ENCODE data around the gene RFX3. TPM values are rescaled to one million over a fixed set of nuclear protein-coding genes. Genes with fewer than 3 reads are reported as not detected.

The RFX3 gene
- total RNA-seq, 8 experiments from 2014 or later, result 2.1 to 37.1 (median 20.8) TPM

DNA sequence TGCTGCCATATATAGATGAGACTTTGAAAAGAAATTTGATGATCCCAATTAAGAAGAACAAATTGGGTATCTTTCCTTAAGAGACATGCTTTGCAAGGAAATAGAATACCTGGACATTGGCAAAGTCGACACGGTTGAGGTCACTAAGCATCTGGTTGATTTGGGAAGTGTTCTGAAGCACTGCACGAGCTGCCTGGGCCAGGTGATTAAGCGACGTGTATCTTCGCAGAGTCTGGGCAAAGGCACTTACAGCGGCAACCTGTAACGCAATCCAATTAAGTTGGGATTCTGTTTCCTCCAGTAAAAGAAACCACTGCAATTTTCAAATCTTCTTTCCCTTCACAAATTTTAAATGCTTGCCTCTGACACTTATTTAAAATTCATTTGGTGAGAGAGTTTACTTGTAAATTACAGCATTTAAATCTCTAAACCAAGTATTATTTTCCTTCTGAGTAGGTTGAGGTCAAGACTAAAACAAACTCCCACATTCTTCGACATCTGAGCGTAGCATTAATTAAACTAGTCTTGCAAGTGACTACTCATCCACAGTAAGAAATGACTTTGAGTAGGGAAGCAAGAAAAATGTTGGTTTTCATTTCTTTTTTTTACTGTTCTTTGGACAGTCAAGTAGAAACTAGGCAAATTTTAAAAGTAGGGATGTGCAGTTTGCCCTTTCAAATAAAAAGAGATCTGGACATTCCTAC lies 262.8 kb downstream of the RFX3 start:
- ATAC-seq (replicated peaks in 6 of 8), result no peak
- H3K4me1 ChIP-seq (replicated peaks in 1 of 2), result no peaks in the 10 kb centered on the region

DNA sequence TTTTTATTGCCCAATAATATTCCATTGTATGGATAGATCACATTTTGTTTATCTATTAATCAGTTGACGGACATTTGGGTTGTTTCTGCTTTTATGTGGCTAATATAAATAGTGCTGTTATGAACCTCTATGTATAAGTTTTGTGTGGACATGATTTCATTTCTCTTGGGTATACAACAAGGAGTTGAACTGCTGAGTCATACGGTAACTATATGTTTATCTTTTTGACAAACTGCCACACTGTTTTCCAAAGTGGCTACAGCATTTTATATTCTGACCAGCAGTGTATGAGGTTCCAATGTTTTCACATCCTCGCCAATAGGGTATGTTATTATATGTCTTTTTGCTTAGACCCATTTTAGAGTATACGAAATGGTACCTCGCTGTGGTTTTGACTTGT lies 264.3 kb downstream of the RFX3 start:
- in situ Hi-C loops (cut with MboI; ENCODE audit: low pct_unique_long_range_greater_than_20kb in 2 of 9, low sequenced_read_pairs in 9 of 9, unreplicated experiment in 9 of 9), result loop anchor here in 1 of 9 experiments (25.0 kb wide), 1 partner anchor 176 kb away; no protein-coding TSS in a partner anchor
- Histone ChIP-seq H3K4me3 (no peak overlapping the region), H3K27ac (no peak overlapping the region), H3K4me1 (replicated peaks in 1 of 2) (no peaks in the 10 kb centered on the region)
- ATAC-seq (replicated peaks in 6 of 8), result no peak
- 88 to 100% (median 98%) methylated on average over 1 to 5 of the region's 5 CpGs for WGBS, 10 experiments

More for the DNA sequence above, 262.8 kb downstream of the RFX3 start:
- Histone ChIP-seq H3K4me3 (no peak overlapping the region), H3K27ac (no peak overlapping the region)
- 42 to 98% (median 77%) methylated on average over 2 to 10 of the region's 10 CpGs; no CpG with 5 or more reads in 1 of the 10 experiments for WGBS, 10 experiments
- in situ Hi-C loops (cut with MboI; ENCODE audit: low pct_unique_long_range_greater_than_20kb in 2 of 9, low sequenced_read_pairs in 9 of 9, unreplicated experiment in 9 of 9), result loop anchor here in 1 of 9 experiments (25.0 kb wide), 1 partner anchor 174 kb away; no protein-coding TSS in a partner anchor

DNA sequence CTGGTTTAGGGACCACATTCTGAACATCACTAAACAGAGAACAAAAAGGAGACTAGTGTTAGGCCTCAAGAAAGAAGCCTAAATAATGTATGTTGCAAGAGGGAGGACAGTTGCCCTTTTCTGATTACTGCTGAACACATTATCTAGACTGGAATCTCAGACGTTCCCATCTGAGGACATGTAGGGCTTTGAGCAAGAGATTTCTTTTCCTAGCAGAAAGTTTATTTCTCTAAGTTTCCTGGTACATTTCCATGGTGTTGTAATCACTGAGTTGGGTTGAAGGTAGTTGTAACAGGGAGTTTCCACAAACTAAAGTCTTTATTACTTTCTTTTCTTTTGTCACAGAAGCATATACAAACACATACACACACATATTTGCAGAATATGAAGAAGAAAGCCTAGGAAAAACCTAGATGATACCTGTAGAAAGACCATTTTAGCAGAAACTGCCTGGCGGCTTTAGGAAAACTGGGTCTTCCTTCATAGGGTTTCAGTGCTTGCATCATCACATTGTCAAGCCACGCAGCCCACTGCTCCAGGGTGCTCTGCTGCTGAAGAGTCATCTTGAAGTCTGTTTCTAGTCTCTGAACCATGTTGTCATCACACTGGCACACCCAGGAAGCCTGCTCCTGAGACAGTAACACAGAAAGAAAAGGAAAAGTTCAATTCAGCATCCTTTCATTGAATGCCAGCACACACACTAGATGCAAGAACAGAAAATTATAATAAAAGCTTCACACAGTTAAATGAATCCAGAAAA lies 269.1 kb downstream of the RFX3 start:
- WGBS, 10 experiments, result 60 to 100% (median 90%) methylated on average over 1 to 3 of the region's 3 CpGs; no CpG with 5 or more reads in 1 of the 10 experiments
- in situ Hi-C loops (cut with MboI; ENCODE audit: low pct_unique_long_range_greater_than_20kb in 2 of 9, low sequenced_read_pairs in 9 of 9, unreplicated experiment in 9 of 9), result loop anchor here in 1 of 9 experiments (25.0 kb wide), 1 partner anchor 181 kb away; no protein-coding TSS in a partner anchor

DNA sequence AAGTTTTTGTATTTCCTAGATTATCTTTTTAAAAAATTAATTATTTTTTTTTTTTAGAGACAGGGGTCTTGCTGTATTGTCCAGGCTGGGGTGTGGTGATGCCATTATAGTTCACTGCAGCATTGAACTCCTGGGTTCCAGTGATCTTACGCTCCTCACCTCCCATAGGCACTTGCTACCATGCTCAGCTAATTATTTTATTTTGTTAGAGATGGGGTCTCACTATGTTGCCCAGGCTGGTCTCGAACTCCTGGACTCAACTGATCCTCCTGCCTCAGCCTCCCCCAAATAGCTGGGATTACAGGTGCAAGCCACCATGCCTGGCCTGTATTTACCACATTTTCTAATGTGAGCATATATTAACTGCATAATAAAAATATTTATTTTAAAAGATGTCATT lies 274.5 kb downstream of the RFX3 start:
- in situ Hi-C loops (cut with MboI; ENCODE audit: low pct_unique_long_range_greater_than_20kb in 2 of 9, low sequenced_read_pairs in 9 of 9, unreplicated experiment in 9 of 9), result loop anchor here in 1 of 9 experiments (25.0 kb wide), 1 partner anchor 186 kb away; no protein-coding TSS in a partner anchor
- 60 to 100% (median 95%) methylated on average over 1 to 2 of the region's 2 CpGs; no CpG with 5 or more reads in 2 of the 10 experiments for WGBS, 10 experiments
- Histone ChIP-seq H3K27ac (no peak overlapping the region), H3K4me1 (replicated peaks in 1 of 2) (peaks cover 0 to 3% of the 10 kb centered on the region in 2 donors), H3K4me3 (no peak overlapping the region)
- ATAC-seq (replicated peaks in 6 of 8), result no peak

More for the DNA sequence above, 269.1 kb downstream of the RFX3 start:
- H3K4me3 ChIP-seq, result no peak overlapping the region
- H3K4me1 ChIP-seq (replicated peaks in 1 of 2), result no peaks in the 10 kb centered on the region
- no peak overlapping the region for H3K27ac ChIP-seq
- no peak for ATAC-seq (replicated peaks in 6 of 8)

DNA sequence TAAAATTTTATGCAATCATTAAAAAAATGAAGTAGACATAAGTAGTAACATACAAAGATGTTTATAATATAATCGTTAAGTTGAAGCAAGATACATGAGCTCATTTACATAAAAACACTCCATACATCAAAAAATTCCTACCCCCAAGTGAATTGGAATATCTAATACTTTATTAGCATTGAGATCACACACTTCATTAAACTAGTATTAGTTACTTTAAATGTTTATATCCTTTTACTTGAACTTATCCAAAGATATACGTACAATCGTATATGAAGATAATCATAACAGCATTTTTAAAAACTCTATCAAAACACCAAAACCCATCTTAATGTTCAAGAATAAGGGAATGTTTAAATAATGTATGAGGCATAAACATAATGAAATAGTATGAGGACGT lies 275.1 kb downstream of the RFX3 start:
- in situ Hi-C loops (cut with MboI; ENCODE audit: low pct_unique_long_range_greater_than_20kb in 2 of 9, low sequenced_read_pairs in 9 of 9, unreplicated experiment in 9 of 9), result loop anchor here in 1 of 9 experiments (25.0 kb wide), 1 partner anchor 187 kb away; no protein-coding TSS in a partner anchor

DNA sequence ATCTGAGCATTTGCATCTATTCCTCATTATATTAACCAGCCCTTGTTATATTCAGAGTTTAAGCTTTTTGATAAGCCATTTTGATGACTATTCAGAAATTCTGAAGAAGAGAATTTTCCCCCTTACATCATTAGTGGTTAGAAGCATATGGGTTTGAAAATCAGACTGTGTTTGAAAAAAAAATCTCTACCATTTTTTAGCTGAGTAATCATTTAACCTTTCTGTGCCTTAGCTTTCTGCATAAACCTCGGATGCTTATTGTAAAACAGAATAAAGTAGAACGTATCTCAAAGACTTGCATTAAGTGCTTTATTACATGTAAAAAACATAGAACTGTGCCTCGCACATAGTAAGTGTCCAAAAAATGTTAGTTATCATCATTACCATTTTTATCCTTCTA lies 278.6 kb downstream of the RFX3 start:
- H3K4me3 ChIP-seq, result no peak overlapping the region
- WGBS, 10 experiments, result 76 to 100% (median 94%) methylated on average over 2 to 3 of the region's 3 CpGs; no CpG with 5 or more reads in 1 of the 10 experiments
- H3K27ac ChIP-seq, result no peak overlapping the region
- H3K4me1 ChIP-seq (replicated peaks in 1 of 2), result peaks cover 0 to 3% of the 10 kb centered on the region in 2 donors
- in situ Hi-C loops (cut with MboI; ENCODE audit: low pct_unique_long_range_greater_than_20kb in 2 of 9, low sequenced_read_pairs in 9 of 9, unreplicated experiment in 9 of 9), result loop anchor here in 1 of 9 experiments (25.0 kb wide), 1 partner anchor 190 kb away; no protein-coding TSS in a partner anchor
- no peak for ATAC-seq (replicated peaks in 6 of 8)

More for the DNA sequence above, 275.1 kb downstream of the RFX3 start:
- no peak for ATAC-seq (replicated peaks in 6 of 8)
- H3K27ac ChIP-seq, result no peak overlapping the region
- no peak overlapping the region for H3K4me3 ChIP-seq
- 74 to 98% (median 91%) methylated on average over 2 to 4 of the region's 4 CpGs for whole genome bisulfite sequencing, 10 experiments
- H3K4me1 ChIP-seq (replicated peaks in 1 of 2), result peaks cover 0 to 3% of the 10 kb centered on the region in 2 donors

DNA sequence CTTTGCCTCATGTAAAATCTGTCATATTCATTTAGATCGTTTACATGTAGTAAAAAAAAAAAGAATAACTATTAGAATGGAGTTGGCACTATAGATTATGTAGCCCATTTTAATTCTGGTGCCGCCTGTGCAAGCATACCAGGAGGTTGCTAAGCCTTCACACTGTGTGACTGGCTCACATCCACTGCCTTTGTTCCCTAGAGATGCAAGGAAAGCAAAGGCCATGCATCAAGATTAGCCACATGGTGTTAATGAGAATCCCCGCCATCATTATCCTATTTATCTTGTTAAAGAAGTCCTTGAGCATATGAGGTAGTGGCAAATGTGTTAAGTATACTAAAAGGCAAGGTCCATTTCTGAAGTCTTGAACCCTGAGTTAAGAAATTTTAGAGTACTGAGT lies 279.6 kb downstream of the RFX3 start:
- peak in 4 of 8 experiments; percentile 33 to 99 (median 58) for ATAC-seq (replicated peaks in 6 of 8)
- Histone ChIP-seq H3K4me1 (replicated peaks in 1 of 2) (peaks cover 0 to 6% of the 10 kb centered on the region in 2 donors), H3K27ac (no peak overlapping the region), H3K4me3 (no peak overlapping the region)
- 20 to 100% (median 83%) methylated on average over 1 to 3 of the region's 3 CpGs for WGBS, 10 experiments
- in situ Hi-C loops (cut with MboI; ENCODE audit: low pct_unique_long_range_greater_than_20kb in 2 of 9, low sequenced_read_pairs in 9 of 9, unreplicated experiment in 9 of 9), result loop anchor here in 1 of 9 experiments (25.0 kb wide), 1 partner anchor 191 kb away; no protein-coding TSS in a partner anchor

DNA sequence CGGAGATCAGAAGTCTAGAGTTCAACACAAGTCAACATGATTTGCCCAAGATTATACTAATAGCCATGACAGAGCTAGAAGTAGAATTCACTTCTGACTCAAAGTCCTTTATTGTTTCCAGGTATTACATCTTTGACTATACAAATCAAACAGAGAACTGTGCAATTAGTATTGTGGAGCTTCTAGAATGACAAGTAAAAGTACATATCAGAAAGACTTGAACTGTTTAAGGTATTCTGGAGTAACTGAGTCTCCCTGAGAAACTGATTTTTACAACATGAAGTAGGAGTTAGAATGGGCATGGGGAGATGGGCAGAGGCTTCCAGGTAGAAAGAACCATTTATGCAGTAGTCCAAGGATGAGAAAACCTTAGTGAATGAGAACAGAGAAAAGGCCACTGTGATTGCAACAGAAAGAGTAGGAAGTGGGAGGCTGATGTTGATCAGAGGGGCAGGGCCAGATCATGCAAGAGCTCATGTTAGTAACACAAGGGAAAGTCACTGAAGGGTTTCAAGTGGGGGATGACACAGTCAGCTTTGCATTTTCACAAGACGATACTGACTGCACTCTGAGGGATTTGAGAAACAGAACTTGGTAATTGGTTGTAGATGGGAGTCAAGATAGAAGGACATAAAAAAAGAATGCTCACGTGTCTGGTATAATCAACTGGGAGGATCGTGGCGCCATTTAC lies 280.7 kb downstream of the RFX3 start:
- no peak overlapping the region for H3K4me3 ChIP-seq
- 74 to 100% (median 93%) methylated on average over 1 to 4 of the region's 5 CpGs for WGBS, 10 experiments
- H3K27ac ChIP-seq, result no peak overlapping the region
- H3K4me1 ChIP-seq (replicated peaks in 1 of 2), result peaks cover 0 to 6% of the 10 kb centered on the region in 2 donors
- no peak for ATAC-seq (replicated peaks in 6 of 8)
- in situ Hi-C loops (cut with MboI; ENCODE audit: low pct_unique_long_range_greater_than_20kb in 2 of 9, low sequenced_read_pairs in 9 of 9, unreplicated experiment in 9 of 9), result loop anchor here in 1 of 9 experiments (25.0 kb wide), 1 partner anchor 192 kb away; no protein-coding TSS in a partner anchor

DNA sequence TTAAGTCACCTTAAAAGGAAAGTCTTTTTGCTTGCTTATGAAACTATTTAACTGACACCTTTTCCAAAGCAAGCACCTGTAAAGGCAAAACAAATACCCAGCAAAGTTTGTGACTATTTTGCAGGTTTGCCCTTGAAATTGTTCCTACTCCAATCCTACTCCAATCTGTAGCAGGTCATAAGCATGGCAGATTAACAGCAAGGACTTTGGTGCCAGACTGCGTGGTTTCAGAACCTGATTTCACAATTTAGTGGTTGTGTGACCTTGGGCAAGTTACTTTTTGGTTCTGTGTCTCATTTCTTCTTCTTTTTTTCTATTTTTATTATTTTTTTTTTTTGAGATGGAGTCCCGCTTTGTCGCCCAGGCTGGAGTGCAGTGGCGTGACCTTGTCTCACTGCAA lies 282.1 kb downstream of the RFX3 start:
- H3K4me3 ChIP-seq, result no peak overlapping the region
- peaks cover 0 to 6% of the 10 kb centered on the region in 2 donors for H3K4me1 ChIP-seq (replicated peaks in 1 of 2)
- 93 to 100% (median 99%) methylated on average over 1 to 4 of the region's 4 CpGs; no CpG with 5 or more reads in 2 of the 10 experiments for WGBS, 10 experiments
- in situ Hi-C loops (cut with MboI; ENCODE audit: low pct_unique_long_range_greater_than_20kb in 2 of 9, low sequenced_read_pairs in 9 of 9, unreplicated experiment in 9 of 9), result loop anchor here in 1 of 9 experiments (25.0 kb wide), 1 partner anchor 194 kb away; no protein-coding TSS in a partner anchor
- ATAC-seq (replicated peaks in 6 of 8), result no peak
- H3K27ac ChIP-seq, result no peak overlapping the region

DNA sequence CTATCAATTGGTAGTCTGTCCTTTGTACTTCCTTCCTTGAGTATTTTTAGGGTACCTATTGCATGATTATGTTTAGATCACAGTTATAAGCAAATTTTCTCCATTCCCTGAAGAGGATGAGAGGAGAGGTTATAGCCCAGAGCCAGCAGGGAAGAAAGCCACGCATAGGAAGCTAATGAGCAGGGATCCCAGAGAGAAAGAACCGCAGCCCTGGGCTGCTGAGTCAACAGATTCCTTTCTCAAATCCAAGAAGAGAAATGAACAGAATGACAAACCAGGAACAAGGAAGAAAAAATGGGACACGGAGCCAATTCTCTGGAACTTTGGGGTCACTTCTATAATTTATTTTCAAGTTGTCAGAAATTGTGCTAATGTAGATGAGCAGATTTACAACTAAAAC lies 284.5 kb downstream of the RFX3 start:
- peaks cover 0 to 3% of the 10 kb centered on the region in 2 donors for H3K4me1 ChIP-seq (replicated peaks in 1 of 2)
- H3K4me3 ChIP-seq, result no peak overlapping the region
- in situ Hi-C loops (cut with MboI; ENCODE audit: low pct_unique_long_range_greater_than_20kb in 2 of 9, low sequenced_read_pairs in 9 of 9, unreplicated experiment in 9 of 9), result loop anchor here in 1 of 9 experiments (25.0 kb wide), 1 partner anchor 196 kb away; no protein-coding TSS in a partner anchor
- WGBS, 10 experiments, result 8 to 80% (median 30%) methylated on average over 1 to 3 of the region's 3 CpGs
- H3K27ac ChIP-seq, result no peak overlapping the region
- peak in 3 of 8 experiments; percentile 23 to 57 (median 36) for ATAC-seq (replicated peaks in 6 of 8)

DNA sequence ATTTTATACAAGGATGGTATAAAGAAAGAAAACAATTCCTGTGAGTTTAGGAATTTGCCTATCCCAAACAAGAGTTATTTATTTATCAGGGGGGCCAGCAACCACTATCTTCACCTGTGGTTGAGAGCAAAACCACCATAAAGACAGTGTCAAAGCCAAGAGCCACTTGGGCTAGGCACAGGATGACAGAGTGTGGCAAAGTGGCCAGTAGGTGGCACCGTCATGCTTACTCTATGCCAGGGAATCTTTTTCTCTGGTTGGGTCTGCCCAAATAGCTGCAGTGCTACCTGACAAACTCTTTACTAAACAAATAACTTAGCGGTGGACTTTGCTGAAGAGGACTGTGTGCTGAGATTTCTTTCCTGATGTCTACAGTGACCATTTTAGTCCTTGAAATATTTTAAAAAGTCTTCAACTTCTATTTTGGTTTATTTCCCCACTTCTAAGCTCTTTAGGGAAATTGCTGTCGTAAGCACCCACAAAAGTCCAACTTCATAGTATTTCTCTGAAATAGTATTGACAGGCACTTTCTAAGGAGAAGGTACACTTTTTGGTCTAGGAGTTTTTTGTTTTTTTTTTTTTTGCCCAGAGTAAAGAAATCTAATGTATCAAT lies 285.0 kb downstream of the RFX3 start:
- no peak overlapping the region for H3K27ac ChIP-seq
- H3K4me1 ChIP-seq (replicated peaks in 1 of 2), result peaks cover 0 to 3% of the 10 kb centered on the region in 2 donors
- peak; percentile 32 to 96 (median 76) for ATAC-seq (replicated peaks in 6 of 8)
- no peak overlapping the region for H3K4me3 ChIP-seq
- in situ Hi-C loops (cut with MboI; ENCODE audit: low pct_unique_long_range_greater_than_20kb in 2 of 9, low sequenced_read_pairs in 9 of 9, unreplicated experiment in 9 of 9), result loop anchor here in 1 of 9 experiments (25.0 kb wide), 1 partner anchor 197 kb away; no protein-coding TSS in a partner anchor
- WGBS, 10 experiments, result 17 to 100% (median 50%) methylated on average over 1 to 3 of the region's 3 CpGs; no CpG with 5 or more reads in 1 of the 10 experiments

DNA sequence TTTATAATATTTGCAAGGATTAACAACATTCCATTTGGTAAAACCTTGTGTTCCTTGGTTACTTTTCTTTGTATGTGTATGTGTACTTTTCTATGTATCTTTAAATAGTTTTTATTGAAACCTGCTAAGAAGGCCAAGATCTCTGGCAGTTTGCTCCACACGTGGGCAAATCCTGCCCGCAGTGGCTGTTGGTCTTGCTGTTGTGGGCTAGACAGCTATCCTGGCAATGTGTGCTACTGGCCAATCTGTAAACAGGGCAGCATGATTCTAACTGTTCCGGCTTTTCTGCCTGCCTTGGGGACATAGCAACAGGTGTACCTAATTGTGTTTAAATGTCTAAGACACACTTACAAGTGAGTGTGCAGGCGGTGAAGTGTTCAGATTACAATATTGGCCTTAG lies 286.6 kb downstream of the RFX3 start:
- 78 to 100% (median 95%) methylated on average over 2 to 4 of the region's 4 CpGs; no CpG with 5 or more reads in 1 of the 10 experiments for WGBS, 10 experiments
- in situ Hi-C loops (cut with MboI; ENCODE audit: low pct_unique_long_range_greater_than_20kb in 2 of 9, low sequenced_read_pairs in 9 of 9, unreplicated experiment in 9 of 9), result loop anchor here in 1 of 9 experiments (25.0 kb wide), 1 partner anchor 198 kb away; no protein-coding TSS in a partner anchor
- Histone ChIP-seq H3K4me1 (replicated peaks in 1 of 2) (peaks cover 0 to 3% of the 10 kb centered on the region in 2 donors), H3K27ac (no peak overlapping the region), H3K4me3 (no peak overlapping the region)
- ATAC-seq (replicated peaks in 6 of 8), result peak in 1 of 8 experiments; percentile 30
